Measurements from ENCODE around the gene PDIA4. TPM values are rescaled to one million over a fixed set of nuclear protein-coding genes. Genes with fewer than 3 reads are reported as not detected.

The PDIA4 gene
- polyA plus RNA-seq, 2 of the 4 experiments (the other 2 are of a cell fraction) = 175 to 214 TPM

- TF ChIP-seq REST (IDR thresholded peaks at IDR 0.05) (no peak), ZC3H11A (IDR thresholded peaks at IDR 0.05) (no peak), ZFP36 (IDR thresholded peaks at IDR 0.05; ENCODE audit: borderline replicate concordance, partially characterized antibody) (no peak), ZNF302 (CRISPR knock-in tag; IDR thresholded peaks at IDR 0.05) (no peak), CEBPB (IDR thresholded peaks at IDR 0.05) (no peak)
These were observed 26.8 kb downstream of the PDIA4 start (continued) for GRCh38 chr7:149001427-149002068.

DNA sequence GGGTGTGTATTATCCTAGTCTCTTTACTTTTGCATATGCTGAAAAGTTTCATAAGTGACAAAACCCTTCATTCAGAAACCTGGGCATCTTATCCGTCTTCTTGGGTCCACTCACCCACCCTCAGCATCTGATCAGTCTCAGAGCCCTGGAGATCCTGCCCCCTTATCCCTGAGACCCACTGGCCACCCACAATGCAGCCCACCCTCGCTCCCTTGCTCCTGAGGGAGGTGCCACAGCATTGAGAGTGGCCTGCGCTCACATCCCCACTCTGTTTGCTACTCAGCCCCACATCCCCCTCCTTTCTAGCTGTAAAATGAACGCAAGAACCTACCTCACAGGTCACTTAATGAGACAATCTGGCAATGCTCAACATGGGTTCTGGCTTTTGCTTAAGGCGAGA lies 27.3 kb downstream of the PDIA4 start:
- Histone ChIP-seq H3K4me3 (no peak overlapping the region), H3K9me3 (no peaks in the 10 kb centered on the region), H3K27ac (no peak overlapping the region), H3K4me1 (no peaks in the 10 kb centered on the region), H3K4me2 (no peak overlapping the region)
- ATAC-seq (no peak), FAIRE-seq (no peak), DNase-seq (ENCODE audit: low read depth in 1 of 2, low spot score in 1 of 2) (no peak)
- TF ChIP-seq GATA3 (IDR thresholded peaks at IDR 0.05; ENCODE audit: borderline replicate concordance) (no peak), EHF (CRISPR knock-in tag; IDR thresholded peaks at IDR 0.05) (no peak), ZSCAN20 (CRISPR knock-in tag; IDR thresholded peaks at IDR 0.05) (no peak), CHD2 (IDR thresholded peaks at IDR 0.05; ENCODE audit: low read length, partially characterized antibody) (no peak), ZC3H11A (IDR thresholded peaks at IDR 0.05) (no peak), ELK1 (IDR thresholded peaks at IDR 0.05; ENCODE audit: low read depth, low read length) (no peak), POLR2AphosphoS2 (conservative IDR thresholded peaks at IDR 0.05; ENCODE audit: low read length) (no peak), RFX5 (IDR thresholded peaks at IDR 0.05) (no peak), NPAS2 (CRISPR knock-in tag; IDR thresholded peaks at IDR 0.05; ENCODE audit: borderline replicate concordance) (no peak)
- TF ChIP-seq, protein P1, sequence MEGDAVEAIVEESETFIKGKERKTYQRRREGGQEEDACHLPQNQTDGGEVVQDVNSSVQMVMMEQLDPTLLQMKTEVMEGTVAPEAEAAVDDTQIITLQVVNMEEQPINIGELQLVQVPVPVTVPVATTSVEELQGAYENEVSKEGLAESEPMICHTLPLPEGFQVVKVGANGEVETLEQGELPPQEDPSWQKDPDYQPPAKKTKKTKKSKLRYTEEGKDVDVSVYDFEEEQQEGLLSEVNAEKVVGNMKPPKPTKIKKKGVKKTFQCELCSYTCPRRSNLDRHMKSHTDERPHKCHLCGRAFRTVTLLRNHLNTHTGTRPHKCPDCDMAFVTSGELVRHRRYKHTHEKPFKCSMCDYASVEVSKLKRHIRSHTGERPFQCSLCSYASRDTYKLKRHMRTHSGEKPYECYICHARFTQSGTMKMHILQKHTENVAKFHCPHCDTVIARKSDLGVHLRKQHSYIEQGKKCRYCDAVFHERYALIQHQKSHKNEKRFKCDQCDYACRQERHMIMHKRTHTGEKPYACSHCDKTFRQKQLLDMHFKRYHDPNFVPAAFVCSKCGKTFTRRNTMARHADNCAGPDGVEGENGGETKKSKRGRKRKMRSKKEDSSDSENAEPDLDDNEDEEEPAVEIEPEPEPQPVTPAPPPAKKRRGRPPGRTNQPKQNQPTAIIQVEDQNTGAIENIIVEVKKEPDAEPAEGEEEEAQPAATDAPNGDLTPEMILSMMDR (IDR thresholded peaks at IDR 0.05) = no peak
- ChIA-PET POLR2A (no interaction called here), CTCF (interaction anchor here (0.5 to 5.4 kb wide), 6 partner anchors 8 to 65 kb away, joined by 3 to 31 read pairs (median 4); no protein-coding TSS in a partner anchor)
- WGBS (ENCODE audit: missing lambda C conversion rate) = 90% methylated on average over 5 of the region's 5 CpGs

DNA sequence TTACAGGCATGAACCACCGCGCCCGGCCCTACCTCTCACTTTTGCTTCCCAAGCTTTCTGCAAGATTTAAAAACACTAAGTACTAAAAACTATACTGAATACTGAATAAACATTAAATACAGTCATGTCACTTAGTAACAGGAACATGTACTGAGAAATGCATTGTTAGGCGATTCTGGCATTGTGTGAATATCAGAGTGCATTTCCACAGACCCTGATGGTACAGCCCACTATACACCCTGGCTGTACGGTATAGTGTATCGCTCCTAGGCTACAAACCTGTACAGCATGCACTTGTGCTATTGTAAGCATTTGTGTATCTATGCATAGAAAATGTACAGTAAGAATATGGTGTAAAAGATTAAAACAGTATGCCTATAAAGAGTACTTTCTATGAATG lies 29.1 kb downstream of the PDIA4 start:
- TF ChIP-seq BHLHE40 (IDR thresholded peaks at IDR 0.05; ENCODE audit: low read depth, low read length) = no peak
- no peak for TF ChIP-seq RCOR1 (IDR thresholded peaks at IDR 0.05; ENCODE audit: low read depth, low read length)
- TF ChIP-seq ESRRA (IDR thresholded peaks at IDR 0.05; ENCODE audit: borderline replicate concordance, low read length) = no peak
- TF ChIP-seq NFE2L2 (conservative IDR thresholded peaks at IDR 0.05; ENCODE audit: low read length) = no peak
- TF ChIP-seq RAD21 (conservative IDR thresholded peaks at IDR 0.05 in 1 of 2, IDR thresholded peaks at IDR 0.05 in 1 of 2) = no peak
- no peak for TF ChIP-seq MYC (IDR thresholded peaks at IDR 0.05; ENCODE audit: borderline replicate concordance, low read length)
- no peak for TF ChIP-seq ZC3H11A (IDR thresholded peaks at IDR 0.05)
- no peak for TF ChIP-seq EP300 (IDR thresholded peaks at IDR 0.05)
- TF ChIP-seq ATOH8 (CRISPR knock-in tag; IDR thresholded peaks at IDR 0.05; ENCODE audit: low read depth) = no peak
- TF ChIP-seq HEYL (CRISPR knock-in tag; IDR thresholded peaks at IDR 0.05) = no peak
- TF ChIP-seq, protein P2, sequence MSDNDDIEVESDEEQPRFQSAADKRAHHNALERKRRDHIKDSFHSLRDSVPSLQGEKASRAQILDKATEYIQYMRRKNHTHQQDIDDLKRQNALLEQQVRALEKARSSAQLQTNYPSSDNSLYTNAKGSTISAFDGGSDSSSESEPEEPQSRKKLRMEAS (IDR thresholded peaks at IDR 0.05) = no peak
- no peak for TF ChIP-seq EHMT2 (IDR thresholded peaks at IDR 0.05; ENCODE audit: low read depth)
- TF ChIP-seq ZNF302 (CRISPR knock-in tag; IDR thresholded peaks at IDR 0.05) = no peak
- TF ChIP-seq ZFP36 (IDR thresholded peaks at IDR 0.05; ENCODE audit: borderline replicate concordance, partially characterized antibody) = no peak
- no peak for TF ChIP-seq SMC3 (IDR thresholded peaks at IDR 0.05)
- no peak for TF ChIP-seq CBX2 (IDR thresholded peaks at IDR 0.05; ENCODE audit: borderline replicate concordance, low read depth)
- TF ChIP-seq HOXA7 (CRISPR knock-in tag; IDR thresholded peaks at IDR 0.05) = no peak
- H3K27ac ChIP-seq = no peak overlapping the region
- H3K4me2 ChIP-seq = no peak overlapping the region
- FAIRE-seq = no peak
- H3K9me3 ChIP-seq = no peaks in the 10 kb centered on the region
- WGBS (ENCODE audit: missing lambda C conversion rate) = 89% methylated on average over 6 of the region's 6 CpGs
- no peak overlapping the region for H3K4me3 ChIP-seq
- no peak; a peak in 1 of 6 replicates for ATAC-seq
- no peaks in the 10 kb centered on the region for H3K4me1 ChIP-seq
- no peak for DNase-seq (ENCODE audit: low read depth in 1 of 2, low spot score in 1 of 2)
- POLR2A ChIA-PET = no interaction called here
- CTCF ChIA-PET = interaction anchor here (1.1 to 5.4 kb wide), 6 partner anchors 9 to 148 kb away, joined by 3 to 31 read pairs (median 4); partner anchors contain the start of gene ZNF398

Data from A549 (cell line).